GM21423 (cell line): Measurements from ENCODE around the gene DNER.

Experiments used
- ATAC-seq: cut with Tn5 transposase; IDR thresholded peaks from one replicate; pipeline ENCODE4 v1.9.1; 2021; ENCODE audit warnings: mild to moderate bottlenecking, moderate library complexity; ENCODE audit not compliant: unreplicated experiment

The DNER gene

DNA sequence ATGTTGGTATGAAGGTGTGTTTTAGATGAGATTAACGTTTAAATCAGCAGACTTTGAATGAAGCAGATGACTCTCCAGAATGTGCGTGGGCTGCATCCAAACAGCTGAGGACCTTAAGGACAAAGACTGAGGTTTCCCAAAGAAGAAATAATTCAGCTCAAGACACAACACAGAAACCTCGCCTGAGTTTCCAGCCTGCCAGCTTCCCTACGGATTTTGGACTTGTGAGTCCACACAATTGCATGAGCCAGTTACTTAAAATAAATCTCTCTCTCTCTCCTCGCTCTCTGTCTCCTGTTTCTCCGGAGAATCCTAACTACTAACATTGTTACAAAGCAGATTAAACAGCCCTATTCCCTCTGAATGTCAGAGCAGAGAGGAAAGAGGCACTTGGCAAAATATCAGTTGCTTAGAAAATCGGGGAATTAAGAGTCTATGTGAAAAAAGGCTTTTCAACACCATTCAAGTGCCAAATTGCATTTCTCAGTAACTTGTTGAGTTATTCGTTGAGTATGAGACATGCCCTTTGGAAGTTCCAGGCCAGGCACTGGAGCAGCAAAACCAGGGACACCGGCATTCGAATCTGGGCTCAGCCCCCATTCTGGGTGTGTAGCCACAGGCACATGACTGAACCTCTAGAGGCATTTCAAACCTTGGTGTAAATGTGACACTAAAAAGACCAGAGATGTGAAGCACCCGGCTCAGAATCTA, 268.7 kb downstream of the DNER start:
- no peak for ATAC-seq

DNA sequence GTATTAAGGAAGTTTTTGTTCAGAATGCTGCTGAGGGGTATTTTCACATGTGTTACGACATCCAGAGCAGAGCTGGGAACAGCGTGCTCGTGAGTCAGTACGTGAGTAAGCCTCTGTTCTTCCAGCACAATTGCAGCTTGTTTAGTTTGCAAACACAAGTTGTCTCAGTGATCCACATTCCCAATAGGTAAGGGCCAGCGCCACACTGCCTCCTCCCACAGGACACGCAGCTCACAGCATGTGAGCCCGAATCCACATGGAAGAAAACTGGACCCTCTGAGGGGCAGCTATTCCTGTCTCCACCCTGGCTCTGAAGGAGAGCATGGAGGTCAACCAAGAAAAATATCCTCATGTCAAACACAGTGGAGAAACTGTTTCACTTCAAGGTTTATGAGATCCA, 269.3 kb downstream of the DNER start:
- ATAC-seq, result no peak

DNA sequence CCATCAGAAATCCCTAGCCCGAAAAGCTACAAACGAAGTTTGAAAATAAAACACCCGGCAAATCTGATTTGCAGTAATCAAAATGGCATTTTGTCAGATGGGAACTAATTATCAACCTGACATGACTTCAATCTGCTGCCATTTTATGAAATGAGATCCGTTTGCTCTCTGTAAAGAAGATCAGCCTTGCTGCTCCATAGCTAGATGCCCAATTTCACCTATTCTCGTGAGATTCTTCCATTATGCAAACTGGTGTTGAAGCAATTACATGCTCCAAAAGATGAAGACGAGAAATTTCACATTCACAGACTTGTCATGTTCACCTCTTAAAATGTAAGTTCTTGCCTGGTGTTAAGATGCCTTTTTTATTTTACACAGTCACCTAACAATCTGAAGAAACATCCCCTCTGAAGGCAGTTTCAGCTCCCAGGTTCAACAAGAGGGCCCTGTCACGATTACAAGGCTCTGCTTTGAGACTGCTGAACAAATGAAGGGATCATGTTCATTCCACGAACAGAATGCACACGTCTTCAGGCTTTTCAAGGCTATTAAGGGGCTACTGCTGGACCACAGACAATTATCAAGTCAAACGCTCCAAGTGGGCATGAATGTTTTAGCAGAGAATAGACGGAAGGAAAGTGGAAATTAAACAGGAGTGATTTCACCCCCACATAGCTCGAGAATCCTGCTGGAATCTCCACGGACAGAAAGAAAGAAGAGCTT, 270.6 kb downstream of the DNER start:
- no peak for ATAC-seq

DNA sequence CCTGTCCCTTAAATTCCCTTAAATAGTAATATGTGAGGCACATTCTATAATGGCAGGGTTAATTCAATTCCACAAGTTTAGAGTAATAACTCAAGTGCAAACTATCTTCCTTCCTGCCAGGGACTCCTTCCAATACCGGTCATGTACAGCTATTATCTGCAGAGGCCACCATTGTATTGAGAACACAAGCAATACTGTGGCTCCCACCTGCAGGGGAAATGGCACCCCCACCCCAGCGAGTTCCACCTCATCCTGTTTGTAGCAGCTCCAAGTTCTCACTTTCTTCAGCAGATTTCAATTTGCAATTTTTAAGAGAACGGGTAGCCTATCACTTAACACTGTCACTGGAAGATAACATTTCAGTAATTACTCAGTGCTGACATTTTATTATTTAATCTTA, 271.2 kb downstream of the DNER start:
- ATAC-seq, result no peak

GRCh38 chr2:229438430-229439159, 275.8 kb downstream of the DNER start:
- ATAC-seq, result no peak

DNA sequence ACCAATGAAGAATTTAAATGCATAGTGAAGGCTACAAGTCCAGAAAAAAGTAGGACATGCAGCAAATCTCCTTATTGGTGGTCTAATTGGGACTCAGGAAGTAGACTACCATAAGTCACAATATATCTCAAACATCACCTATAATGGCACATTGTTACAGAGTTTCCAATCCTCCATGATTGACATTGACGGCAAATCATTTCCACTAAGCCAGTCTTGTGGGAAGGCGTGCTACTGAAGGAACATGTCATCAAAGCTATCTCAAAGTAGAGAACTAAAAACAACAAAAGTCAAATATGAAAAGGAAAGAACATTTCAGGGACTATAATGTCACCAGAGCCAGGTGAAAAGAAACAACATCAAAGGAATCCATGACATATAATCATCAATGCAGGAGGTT, 276.9 kb downstream of the DNER start:
- ATAC-seq, result no peak

- no peak for ATAC-seq
These were observed 280.2 kb downstream of the DNER start for GRCh38 chr2:229434187-229434586.

DNA sequence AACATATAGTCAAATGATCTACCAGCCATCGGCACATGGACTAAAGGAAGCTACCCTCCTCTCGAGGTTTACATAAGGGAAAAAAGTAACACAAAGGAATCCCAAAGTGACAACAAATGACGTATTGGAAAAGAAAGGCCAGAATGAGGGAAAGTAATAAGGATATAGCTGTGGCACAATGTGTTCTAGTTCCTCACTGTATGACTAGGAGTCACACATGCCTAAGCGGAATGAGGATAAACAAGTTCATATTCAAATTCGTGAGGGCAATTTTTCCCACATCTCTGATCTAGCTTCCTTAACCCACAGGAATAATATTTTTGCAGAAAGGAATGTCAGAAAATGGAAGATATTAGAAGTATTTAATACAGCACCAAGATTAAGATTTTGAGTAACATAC, 281.0 kb downstream of the DNER start:
- ATAC-seq, result no peak

GRCh38 chr2:229431327-229431954, 282.9 kb downstream of the DNER start:
- no peak for ATAC-seq

GRCh38 chr2:229429589-229429988, 284.8 kb downstream of the DNER start:
- no peak for ATAC-seq

DNA sequence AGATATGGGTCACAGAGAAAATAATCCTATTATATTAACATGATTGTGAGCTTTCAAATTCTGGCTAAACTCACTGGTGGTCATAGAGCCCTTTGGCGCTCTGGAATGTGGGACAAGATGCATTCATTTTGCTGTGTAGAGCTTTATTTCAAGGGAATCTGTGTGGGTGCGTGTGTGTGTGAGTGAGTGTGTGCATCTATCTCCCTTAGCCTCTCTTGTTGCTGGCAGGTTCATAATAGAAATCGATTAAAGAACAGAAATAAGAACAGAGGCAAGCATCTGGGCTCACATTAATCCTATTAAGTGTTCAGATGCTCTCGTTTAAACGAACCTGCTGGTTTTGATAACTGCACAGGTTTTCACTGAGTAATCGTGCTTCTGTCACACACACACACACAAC, 287.9 kb downstream of the DNER start:
- no peak for ATAC-seq

- ATAC-seq, result no peak
These were observed 288.8 kb downstream of the DNER start for GRCh38 chr2:229425598-229425997.

GRCh38 chr2:229422063-229422462, 292.3 kb downstream of the DNER start:
- ATAC-seq, result no peak

GRCh38 chr2:229419158-229419557, 295.2 kb downstream of the DNER start:
- ATAC-seq, result no peak

GRCh38 chr2:229417916-229418315, 296.4 kb downstream of the DNER start:
- no peak for ATAC-seq

DNA sequence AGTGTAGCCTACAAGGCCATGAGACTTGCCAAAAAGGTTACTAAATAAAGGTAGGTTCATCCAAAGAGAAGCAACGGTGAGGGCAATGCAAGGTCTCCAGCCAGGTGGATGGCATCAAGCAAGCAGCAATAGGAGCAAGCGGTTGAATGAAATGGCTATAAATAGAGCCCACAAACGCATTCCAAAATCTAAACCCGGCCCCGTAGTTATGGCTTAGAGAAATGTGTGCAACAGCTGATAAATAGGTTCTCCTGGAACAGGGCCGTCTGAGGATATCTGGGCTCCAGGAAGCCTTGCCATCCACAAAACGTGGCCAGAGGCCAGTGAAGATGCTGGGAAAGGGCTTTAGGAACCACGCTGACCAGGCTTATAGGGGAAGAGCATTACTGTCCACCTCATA, 297.2 kb downstream of the DNER start:
- ATAC-seq, result no peak

DNA sequence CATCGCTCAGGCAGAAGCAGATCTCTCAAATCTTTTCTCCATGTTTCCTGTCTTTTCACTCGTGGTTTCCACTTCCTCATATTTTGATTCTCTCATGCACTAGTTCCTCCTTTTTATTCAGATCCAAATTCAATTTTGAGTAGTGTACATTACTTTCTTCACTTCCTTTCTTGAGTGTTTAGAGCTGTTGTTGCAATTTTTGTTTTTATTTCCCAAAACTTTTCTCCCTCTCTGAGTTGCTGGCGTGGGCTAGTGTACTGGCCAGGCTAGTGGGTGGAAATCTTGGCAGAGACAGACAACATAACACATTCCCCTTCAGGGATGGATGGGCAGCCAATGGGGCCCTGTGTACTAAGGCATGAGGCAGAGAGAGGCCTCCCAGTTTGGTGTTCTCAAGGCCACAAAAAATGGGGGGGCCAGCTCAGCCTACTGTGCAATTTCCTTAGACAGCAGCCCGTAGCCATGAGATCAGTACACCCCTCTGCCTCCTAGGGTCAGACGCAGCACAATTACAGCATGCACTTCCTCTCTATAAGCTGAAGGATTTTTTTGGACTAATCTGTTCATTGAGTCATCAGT, 298.1 kb downstream of the DNER start:
- ATAC-seq, result no peak

- no peak for ATAC-seq
These were observed 299.7 kb downstream of the DNER start for GRCh38 chr2:229414631-229415030.

- ATAC-seq, result no peak
These were observed 301.7 kb downstream of the DNER start for GRCh38 chr2:229412686-229413085.

GRCh38 chr2:229410946-229411345, 303.4 kb downstream of the DNER start:
- ATAC-seq, result no peak

DNA sequence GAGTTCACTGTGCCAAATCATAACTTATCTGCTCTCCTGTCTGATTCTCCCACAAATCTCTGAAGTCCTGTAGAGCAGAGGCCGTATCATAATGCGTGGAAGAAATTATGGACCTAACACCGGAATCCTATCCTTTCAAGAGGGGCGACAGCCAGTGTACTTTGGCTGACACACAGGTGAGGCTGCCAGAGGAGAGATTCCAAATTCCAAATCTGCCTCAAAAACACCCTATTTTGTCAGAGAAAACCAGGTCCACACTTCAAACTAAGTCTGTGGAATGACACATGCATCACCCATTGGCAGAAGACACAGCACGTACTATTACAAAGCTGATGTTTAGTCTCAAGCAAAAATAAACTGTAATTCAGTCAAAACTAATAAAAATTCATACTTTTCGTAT, 304.1 kb downstream of the DNER start:
- ATAC-seq, result no peak
